HL-60/S4 (cell line): ENCODE data around the gene FBXO21.

Experiments
- in situ Hi-C: fragments of 300-500 bp; cut with MboI; formaldehyde crosslinking; loops from 2 replicates; pipeline ENCODE4 v1.14.3; 2022; ENCODE audit warnings: low sequenced_read_pairs

FBXO21 gene

DNA sequence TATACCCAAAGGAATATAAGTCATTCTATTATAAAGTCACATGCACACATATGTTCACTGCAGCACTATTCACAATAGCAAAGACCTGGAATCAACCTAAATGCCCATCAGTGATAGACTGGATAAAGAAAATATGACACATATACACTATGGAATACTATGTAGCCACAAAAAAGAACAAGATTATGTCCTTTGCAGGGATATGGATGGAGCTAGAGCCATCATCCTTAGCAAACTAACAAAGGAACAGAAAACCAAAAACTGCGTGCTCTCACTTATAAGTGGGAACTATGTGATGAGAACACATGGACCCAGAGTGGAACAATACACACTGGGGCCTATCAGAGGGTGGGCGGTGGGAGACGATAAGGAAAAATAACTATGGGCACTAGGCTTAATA lies 21.3 kb downstream of the FBXO21 start:
- in situ Hi-C loops: no loop called here

DNA sequence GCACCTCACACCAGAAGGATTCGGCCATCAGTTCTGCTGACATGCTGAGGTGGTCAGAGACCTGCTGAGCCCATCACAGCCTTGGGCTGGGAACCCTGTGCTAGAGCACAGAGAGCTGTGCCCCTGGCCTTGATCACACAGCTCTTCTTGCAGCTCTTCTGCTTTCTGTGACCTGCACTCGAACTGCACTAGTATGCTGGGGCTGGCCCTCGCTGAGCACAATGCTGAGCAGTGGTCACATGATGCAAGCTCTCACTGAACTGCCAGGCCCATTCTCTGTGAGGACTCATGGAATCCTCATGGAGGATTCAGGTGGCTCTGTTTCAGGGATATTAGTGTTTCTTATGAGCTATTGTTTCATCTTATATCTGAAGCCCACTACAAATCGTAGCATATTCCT lies 22.5 kb downstream of the FBXO21 start:
- in situ Hi-C loops: no loop called here

DNA sequence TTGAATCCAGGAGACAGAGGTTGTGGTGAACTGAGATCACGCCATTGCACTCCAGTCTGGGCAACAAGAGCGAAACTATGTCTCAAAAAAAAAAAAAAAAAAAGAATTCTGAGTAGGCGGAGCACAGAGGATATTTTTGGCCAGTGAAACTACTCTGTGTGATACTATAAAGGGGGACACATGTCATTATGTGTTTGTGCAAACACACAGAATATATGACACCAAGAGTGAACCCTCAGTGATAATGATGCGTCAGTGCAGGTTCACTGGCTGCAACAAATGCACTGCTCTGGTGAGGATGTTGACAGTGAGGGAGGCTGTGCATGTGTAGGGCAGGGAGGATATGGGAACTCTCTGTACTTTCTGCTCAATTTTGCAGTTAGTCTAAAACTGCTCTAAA lies 24.2 kb downstream of the FBXO21 start:
- in situ Hi-C loops: no loop called here

DNA sequence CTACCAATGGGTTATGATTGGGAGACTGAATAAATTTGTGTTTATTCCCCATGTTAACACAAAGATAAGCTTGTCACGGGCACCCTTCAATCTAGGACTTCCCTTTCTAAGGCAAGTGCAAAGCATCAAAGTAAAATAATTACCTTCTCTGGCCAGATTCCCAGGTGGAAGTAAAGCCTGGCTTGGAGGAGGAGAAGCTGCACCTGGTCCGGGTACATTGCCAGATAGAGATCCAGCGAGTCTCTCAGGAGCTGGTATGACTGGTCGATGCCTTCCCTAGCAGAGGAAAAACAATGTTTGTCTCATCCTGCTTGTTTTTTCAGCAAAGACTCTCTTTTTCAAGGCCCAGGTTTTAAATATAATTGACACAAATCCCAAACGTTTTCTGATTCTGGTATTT lies 24.9 kb downstream of the FBXO21 start:
- in situ Hi-C loops: no loop called here

DNA sequence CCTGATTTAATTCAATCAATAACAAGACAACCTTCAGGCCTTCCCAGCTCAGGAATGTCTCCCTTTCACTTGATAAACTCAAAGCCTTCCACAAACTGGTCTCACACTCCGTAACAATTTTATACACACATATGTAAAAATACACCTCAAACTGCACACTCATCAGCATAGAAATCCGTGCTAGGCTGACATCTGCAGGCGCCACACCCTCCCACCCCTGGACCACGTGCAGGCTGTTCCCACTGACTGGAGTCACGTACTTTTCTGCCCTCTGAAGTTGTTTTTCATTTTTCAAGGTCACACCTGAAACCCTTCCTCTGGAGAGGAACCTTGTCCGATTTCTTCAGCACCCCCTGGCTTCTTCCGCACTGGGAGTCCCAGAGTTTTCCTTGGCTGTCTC lies 27.6 kb downstream of the FBXO21 start:
- in situ Hi-C loops: no loop called here

DNA sequence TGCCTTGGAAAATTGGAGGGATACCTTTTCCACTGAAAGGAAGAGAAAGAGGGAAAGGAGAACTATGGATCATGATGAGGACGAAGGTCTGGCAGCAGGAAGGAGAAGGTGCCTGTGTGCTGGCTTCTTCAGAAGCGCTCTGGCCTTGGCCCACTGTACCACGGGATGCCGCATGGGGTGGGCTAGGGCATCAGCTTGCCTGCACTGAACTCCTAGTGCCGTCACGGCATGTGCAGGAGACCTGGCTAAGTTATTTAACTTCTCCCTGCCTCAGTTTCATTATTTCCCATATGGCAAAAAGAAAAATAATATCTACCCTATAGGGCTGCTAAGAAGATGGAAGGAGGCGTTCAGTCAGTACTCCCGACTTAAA lies 28.1 kb downstream of the FBXO21 start:
- in situ Hi-C loops: no loop called here

DNA sequence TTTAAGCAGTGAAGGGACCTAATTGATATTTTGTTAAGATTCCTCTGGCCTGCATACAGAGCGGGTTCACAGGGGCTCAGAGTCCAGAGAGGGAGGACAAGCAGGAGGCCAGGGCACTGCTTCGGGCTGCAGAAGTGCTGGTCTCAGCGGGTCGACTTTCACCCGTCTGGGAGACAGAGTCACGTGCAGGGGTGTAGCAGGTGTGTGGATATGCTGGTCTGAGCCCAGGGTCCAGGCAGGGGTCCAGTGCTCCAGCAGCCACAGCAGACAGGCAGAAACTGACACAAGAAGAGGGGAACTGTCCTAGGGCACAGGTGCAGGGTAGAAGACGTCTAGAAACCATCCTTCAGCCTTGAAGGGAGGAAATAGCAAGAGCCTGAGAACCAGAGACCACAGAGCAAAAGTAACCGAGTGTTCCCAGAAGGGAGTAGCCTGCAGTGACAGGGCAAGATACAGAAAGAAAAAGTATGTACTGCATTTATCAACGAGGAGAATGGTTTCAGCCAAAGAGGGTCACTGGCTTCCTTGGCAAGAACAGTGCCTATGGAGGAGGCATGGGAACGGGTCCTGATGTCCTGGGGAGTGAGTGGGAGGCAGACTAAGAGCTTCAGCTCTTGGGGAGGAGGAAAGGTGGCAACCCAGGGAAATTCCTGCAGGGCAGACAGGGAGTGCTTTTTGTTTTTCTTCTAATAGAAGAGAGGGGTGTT lies 28.7 kb downstream of the FBXO21 start:
- in situ Hi-C loops: no loop called here

DNA sequence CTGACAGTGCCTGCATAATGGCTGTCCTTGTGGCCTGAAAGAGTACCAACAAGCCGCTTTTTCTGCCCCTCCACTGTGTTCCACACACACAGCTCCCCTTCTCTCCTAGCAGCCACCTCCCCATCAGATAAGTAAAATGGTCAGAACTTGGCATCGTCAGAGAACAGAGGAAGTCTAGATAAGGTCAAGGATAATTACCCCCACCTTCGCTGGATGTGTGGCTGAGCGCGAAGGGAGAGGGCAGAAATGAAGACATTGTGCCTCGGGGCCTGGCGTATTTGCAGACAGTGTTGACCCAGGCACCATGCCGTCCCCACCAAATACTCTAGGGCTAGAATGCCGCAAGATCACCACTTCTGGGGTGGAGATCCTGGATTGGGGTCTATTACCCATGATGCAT lies 30.6 kb downstream of the FBXO21 start:
- in situ Hi-C loops: no loop called here

DNA sequence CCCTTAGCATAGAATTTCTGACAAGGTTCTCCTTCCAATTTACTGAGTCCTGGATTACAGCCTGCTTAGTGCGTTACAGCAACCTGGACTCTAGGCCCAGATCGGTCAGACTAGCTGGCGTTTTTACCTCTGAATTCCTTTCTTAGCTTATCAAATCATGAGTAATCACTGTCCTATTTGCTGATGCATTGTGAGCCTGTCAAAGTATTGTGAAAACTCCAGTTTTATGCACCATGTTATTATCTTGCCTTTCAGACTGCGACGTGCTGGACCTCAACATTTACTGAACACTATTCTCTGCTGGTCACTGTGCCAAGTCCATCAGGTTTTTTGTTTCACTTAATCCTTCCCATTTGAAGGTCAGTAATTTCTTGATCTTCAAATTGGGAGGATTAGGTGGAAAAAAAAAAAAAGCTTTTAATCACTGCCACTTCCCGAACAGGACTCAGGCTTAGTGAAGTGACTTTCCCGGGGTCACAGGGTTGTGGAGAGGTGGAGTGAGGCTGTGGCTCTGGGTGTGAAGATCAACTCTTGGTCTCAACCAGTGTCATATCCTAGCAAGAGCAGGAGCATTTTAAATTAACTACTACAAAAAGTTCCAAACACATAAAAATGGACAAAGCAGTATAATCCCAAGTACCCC lies 31.2 kb downstream of the FBXO21 start:
- in situ Hi-C loops: no loop called here

DNA sequence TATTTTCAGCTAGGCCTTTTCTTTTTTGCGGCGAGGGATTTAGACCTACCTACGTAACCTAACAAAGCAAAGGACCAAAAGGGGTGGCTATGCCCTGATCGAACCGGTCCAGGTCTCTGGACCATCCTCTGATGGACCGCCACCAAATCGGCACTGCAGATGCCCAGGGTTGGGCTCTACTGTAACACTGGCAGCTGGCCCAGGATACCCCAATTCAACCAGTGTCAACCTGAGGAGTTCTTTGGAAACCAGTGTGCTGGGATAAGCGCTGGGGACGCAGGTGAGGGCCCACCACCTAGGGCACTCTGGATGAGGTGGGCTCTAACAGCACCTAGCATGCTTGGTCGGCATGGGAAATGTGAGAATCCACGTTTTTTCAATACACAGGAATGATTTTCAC lies 32.2 kb downstream of the FBXO21 start:
- in situ Hi-C loops: no loop called here

DNA sequence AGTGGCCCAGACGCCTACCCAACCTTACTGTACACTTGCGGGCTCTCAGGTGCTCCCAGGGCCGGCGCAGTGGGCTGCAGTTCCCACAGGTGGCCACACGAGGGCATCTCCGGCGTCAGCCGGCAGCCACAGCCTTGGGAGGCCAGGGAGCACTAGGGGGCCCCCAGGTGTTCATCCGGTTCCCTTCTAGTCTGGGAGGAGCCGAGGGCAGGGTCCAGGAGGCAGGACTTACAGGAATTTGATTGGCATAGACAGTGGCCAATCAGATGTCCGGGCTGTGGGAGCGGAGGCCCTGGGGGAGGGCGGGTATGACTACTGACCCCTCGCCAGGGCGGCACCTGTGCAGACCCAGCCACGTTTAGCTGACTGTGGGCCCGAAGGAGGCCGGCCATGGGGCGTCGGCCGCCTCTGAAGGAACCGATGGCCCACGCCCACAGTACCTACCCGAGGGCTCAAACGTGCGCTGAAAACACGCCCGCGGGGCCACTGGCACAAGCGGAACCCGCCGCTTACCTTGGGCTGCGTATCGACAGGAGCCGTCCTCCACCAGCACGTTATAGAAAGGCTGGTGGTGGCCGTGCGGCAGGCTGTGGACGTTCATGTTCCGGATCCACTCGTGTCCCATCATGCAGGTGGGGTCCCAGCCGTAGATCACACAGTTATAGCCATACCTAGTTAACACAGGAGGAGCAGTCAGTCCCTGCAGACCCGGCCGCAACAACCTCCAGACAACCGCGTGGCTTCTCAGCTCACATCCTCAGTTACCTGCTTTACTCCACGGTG lies 34.8 kb downstream of the FBXO21 start:
- in situ Hi-C loops: no loop called here

DNA sequence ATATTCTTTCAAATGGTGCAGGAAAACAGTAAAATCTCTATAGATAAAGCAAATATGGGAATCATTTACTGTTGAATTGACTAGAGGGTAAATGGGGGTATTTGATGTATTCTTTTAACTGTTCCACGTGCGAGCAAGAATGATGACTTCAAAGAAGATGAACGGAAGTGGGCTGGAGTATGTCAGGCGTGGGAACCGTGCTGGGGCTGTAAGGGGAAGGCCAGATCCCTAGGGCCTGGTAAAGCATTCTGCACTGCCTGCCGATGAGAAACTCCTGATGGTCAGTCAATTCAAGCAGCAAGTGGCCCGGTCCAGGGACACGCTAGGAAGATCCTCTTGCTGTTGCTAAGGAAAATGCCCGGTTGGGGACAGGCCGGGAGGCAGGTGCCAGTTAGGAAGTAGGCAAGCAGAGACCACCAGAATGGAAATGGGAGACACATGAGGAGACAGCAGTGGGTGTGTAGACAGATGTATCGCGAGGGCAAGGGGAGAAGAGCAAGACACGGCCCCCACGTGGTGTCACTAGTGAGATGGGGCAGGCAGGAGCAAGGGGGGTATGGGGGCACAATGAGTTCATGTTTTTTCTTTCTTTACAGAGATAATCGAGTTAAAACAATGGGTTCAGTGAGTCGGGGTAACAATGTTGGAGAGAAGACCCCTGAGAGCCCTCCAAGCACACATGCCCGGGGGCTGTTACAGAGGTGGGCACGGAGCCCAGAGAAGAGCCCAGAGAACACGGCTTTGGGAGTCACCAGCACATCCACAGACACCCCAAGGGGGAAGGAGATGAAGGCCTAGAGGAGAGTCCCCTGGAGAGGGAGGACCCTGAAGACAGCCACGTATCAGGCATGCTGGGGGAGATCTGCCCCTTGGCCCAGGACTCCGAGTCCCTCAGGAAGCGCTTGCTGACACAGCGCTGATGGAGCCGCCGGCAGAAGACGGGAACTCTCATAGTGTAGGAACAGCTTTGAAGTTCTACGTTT lies 37.2 kb downstream of the FBXO21 start:
- in situ Hi-C loops: no loop called here

DNA sequence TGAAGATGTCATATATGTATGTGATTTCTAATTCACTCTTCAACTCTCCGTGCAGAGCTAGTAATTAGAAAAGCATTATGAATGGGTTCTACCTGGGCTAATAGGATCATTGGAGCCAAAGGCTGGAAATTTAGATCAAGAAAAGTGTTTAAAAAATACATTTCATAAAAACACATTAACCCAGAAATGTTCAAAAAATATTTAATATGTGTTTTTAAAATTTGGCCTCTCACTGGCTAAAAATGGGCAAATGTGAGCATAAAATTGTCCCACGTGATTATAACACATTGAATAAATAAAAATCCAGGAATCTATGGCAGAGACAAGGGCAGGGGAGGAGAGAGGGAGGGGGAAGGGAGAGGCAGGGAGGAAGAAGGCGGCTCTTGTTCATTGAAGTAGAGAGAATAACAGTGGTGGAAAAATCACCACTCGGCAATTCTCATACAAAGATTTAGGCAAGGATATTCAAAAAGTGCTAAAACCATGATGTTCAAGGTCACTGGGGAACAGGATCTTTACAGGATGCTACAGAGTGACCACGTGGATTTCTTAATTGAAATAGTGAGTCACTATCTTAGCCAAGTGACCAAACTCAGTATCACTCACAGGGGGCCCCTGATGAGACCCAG lies 38.8 kb downstream of the FBXO21 start:
- in situ Hi-C loops: no loop called here

DNA sequence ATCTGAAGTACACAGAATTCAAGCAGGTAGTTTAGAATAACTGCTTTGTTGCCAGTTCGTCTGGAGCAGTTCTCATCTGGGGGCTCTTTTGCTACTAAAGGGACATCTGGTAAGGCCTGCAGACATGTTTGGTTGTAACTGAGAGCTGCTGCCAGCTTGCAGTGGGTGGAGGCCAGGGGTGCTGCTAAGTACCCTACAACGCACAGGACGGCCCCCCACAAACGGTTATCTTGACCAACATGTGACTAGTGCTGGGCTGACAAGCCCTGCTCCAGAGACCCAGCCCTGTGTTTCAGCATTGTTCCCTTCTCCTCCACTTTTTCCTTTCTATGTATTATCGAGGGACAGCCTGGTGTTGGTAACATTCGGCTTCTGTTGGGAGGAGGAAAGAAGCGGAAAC lies 40.8 kb downstream of the FBXO21 start:
- in situ Hi-C loops: no loop called here

DNA sequence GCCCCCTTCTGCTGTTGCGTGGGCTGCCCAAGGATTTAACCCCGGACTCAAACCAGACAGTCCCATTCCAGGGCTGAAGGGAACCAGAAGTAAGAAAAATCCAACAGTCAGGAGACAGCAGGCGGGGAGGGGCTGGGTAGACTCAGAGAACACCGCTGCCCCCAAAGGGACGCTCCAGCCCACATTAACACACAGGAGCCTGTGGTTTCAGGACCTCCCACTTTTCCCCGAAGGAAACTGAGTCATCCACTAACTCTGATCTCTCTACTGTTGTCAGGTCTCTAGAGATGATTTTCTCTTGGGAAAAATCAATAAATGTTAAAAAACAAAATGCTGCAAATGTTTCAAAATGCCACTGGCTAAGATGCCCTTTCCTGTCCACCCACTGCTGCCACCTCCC lies 41.6 kb downstream of the FBXO21 start:
- in situ Hi-C loops: no loop called here

DNA sequence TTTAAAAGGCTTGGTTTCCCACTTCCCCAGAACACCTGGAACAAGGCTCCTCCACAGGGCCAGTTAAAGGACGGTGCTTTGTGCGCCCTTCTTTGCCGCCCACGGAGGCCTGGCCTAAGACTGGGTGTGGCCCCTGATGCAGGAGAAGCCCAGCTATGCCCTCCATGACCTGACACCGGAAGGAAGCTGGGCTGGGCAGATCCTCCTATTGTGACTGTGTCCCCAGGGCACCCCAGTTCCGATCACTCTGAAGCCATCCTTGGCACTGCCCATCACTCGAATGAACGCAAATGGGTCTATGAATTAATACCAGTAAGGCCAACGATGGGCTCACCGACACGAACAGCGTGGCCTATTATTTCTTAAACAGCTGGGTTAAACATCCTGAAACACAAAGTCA lies 42.6 kb downstream of the FBXO21 start:
- in situ Hi-C loops: no loop called here

DNA sequence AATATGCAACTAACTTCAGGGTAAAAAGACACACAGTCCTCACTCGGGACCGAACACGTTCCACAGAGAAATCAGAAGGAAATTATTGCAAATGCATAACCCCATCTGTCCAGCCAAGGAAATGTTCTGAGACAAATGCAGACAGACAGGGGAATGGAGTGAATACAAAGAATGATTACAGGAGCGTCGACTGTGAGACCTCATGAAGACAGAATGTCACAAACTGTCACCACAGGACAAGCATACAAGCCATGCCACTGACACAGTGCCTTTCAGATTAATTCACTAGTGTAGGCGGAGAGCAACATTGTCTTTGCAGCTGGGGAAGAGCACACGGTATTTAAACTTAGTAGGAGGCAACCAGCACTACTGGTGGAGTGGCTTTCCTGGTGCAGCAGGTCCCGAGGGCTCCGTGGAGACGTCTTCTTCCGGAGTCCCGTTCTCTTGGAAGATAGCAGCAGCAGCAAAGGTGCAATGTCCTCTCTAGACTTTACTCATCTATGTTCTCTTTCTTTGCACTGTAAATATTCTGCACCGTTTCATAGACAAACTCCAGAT lies 44.6 kb downstream of the FBXO21 start:
- in situ Hi-C loops: no loop called here

DNA sequence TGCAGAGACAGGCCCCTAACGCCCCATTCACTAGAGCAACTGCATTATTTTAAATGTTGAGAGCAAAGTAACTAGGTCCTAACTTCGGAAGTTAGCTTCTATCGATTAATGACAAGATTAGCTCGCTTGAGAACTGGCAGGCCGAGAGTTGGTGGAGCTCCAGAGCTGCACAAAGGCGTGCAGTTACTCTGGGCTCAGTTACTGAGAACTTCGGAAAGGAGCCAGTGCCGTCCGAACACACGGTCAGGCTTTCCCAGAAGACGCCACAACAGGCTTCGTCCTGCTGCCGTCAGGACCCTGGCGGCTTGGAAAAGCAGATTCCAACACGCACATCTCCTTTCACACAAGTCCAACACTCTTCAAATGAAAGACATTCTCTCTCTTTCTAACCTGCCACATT lies 45.7 kb downstream of the FBXO21 start:
- in situ Hi-C loops: no loop called here

DNA sequence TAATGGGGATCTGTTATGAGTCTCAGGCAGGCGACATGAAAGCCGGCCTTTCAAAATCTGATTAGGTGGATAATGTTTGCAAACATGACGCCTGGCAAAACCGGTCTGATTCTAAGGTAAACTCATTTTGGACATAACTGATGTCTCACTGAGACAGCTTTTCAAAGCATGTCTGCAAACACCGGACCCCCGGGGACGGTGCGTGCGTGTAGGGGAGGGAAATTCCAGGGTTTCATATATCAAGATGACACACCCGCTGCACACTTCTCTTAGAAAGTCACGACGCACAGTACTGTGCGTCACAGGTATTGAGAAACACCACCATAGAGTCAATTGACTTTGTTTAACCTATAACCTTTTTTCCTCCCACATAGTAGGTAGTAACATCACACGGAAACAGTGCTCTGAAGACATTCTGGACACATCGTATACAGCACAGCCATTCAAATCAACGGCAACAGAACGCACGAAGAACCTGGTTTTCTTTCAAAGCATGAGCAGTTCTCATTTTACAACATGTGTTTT lies 47.2 kb downstream of the FBXO21 start:
- in situ Hi-C loops: no loop called here

DNA sequence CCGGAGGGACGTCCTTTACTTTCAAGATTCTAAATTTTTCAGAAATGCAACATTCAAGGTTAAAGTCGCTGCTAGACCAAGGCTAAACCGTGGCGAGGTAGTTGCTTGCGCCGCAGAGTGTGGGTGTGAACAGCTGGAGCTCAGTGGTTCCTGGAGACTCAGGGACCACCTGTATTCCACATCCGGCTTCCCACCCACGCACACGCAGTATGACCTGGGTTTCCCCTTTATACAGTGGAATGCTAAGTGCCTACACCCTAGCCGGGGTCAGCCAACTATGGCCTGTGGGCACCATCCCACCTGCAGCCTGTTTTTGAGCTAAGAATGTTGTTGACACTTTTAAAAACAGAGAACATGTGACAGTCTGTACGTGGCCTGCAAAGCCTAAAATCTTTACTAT lies 48.2 kb downstream of the FBXO21 start:
- in situ Hi-C loops: no loop called here
